Measurements from ENCODE around the gene IFFO2.
"Not testable (repeated sequence)": the region's sequence is repeated elsewhere in the genome, so short reads cannot be mapped to it uniquely, and the experiment has no call there.

Gene IFFO2

DNA sequence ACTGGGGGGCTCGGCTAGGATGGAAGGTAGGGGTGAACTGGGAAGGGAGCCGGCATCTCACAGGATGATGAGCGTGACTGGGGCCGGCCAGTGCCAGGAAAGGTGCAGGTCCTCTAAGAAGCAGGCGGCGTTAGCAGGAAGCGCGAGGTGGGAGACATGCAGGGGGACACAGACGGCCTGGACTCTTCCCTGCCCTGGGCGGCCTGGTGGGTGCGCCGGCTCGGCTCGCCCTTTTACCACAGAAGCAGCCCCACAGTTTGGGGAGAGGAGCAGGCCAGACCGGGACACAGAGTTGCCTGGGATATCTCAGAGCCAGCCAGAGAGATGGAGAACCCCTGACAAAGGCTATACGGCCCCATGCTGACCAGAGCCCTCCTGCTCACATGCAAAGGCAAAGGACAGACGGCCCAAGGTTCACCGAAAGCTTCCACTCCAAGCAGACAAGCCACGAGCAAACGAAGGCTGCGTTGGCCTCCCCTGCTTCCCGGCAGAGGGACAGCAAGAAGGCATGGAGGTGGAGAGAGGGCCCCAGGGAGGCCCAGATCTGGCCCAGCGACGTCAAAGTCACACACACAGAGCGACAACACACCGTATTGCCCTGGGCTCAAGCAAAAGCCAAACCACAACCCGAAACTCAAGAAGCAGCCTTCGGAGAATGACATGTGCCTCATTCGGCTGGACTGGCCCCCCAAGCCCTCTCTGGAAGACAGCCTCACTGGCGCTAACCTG lies 39.2 kb downstream of the IFFO2 start:
- no peak for DNase-seq

DNA sequence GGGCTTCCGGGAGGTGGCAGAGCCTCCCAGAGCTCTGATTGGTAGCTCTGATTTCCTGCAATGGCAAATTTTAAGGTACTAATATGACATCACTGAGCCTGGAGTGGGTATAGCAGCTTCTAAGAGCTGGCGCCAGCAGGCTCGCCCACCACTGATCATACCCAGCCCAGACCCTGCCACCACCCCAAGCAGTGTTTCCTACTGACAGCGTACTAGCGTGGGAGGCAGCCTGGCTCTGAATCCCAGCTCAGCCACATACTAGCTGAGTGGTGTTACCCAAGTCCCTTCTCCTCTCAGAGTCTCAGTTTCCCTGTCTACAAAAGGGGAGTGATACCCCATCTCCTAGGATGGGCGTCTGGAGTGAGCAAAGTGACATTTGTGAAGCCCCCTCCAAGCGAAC lies 41.1 kb downstream of the IFFO2 start:
- no peak for DNase-seq

DNA sequence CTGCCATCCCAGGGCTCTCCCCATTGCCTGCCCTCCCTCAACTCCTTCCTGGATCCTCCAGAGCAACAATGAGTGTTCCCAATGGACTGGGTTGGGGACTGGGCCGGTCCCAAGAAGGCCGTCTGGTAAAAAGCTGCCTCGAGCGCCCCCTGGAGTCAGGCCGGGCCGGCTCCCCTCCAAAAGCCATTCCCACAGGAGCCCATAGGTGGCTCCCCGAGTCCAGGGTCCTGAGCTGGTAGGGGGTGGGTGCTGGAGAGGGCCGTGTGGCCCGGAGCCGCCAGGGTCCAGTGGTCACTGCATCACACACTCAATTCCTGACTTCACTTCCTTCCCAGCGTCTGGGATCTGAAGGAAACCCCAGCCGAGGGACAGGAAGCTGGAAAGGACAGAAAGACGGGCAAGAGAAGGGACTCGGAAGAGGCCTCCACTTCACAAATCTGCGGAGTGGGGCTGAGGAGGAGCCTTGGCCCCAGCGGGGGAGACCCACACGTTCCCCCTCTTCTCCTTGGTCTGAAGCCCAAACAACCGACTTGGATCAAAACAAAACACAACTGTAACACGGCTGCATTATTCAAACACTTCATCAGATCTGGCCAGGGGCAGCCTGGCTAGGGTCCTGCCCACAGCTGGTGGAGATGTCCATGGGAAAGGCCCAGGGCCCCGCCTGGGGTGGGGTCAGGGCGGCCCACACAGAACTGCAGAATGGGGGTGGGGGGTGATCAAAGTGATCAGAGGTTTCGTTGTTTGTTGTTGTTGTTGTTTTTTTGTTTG lies 43.2 kb downstream of the IFFO2 start:
- peak; percentile 64 for DNase-seq

DNA sequence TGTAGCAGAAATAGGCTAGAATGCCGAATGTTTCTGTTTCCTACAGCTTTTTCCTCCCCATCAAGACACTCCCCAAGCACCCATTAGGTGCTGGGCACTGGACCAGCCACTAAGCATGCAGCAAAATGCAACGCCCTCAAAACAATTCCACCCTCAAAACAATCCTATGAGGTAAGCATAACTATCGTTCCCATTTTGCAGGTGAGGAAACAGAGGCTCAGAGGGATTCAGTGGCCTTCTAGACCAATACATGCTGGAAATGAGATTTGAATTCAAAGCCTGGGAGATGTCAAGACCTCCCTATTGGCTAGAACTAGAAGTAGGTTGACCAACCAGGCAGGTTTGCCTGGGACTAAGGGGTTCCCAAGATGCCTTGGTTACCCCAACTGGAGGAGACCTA lies 43.9 kb downstream of the IFFO2 start:
- no peak for DNase-seq

DNA sequence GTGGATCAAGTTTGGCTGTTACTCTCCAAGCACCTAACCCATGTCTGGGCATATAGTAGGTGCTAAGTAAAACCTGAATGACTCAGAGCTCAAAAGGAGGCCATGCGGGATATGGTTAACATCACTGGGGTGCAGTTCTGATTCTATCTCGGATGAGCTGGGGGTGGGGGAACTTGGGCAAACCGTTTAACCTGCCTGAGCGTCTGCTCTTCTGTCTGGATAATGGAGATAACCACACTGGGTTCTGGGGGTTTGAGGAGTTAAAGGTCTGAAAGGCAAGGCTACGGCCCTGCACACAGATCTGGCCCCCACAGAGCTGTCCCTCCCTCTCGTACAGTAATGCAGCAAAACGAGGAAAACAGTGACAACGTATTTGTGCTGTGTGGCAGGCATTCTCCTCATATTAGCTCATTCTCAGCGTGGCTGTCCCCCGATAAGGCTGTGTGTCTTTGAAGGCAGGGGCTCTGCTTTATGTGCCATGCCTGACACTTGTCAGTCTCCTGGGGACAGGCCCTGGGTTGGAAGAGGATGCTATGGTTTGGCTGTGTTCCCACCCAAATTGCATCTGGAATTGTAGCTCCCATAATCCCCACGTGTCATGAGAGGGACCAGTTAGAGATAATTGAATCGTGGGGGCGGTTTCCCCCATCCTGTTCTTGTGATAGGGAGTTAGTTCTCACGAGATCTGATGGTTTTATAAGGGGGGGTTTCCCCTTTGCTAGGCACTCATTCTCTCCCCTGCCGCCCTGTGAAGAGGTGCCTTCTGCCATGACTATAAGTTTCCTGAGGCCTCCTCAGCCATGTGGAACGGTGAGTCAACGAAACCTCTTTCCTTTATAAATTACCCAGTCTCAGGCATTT lies 47.3 kb downstream of the IFFO2 start:
- DNase-seq = no peak

GRCh38 chr1:18907917-18908845 lies 48.3 kb downstream of the IFFO2 start:
- peak; percentile 32 for DNase-seq

GRCh38 chr1:18907021-18907916 lies 49.2 kb downstream of the IFFO2 start:
- DNase-seq = peak; percentile 59

GRCh38 chr1:18903291-18903756 lies 53.2 kb downstream of the IFFO2 start:
- DNase-seq = no peak

- peak; percentile 95 for DNase-seq
These were observed 53.8 kb downstream of the IFFO2 start, which contains the start of gene ALDH4A1 for GRCh38 chr1:18902523-18903290. Gene ALDH4A1, minus strand, starts transcription at chr1:18902555. Its CDS starts 32 bp downstream, at chr1:18902523.

DNA sequence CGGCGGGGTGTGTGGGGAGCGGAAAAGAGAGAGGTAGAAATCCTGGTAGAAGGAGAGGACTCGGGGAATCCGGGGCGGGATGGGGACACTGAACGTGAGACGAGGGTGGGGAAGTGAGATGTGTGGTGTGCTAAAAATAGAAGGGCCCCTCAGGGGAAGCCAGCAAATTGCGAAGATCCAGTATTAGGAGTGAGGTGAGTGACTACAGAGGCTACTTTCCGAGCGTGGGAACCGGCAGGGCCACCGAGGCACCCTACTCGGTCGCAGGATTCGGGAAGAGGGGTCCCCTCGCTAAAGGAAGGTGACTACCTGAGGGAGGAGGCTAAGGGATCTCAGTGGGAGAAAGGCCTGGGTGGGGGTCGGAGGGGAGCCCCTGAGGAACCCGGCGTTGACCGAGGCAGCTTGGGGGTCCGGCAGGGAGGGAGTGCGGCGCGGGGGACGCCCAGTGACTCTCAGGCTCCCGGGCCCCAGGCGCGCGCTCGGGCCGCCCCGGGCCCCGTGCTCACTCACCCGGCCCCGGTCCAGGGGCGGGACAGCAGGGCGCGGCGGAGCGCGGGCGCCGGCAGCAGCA lies 54.4 kb downstream of the IFFO2 start:
- no peak for DNase-seq

GRCh38 chr1:18901147-18901951 lies 55.1 kb downstream of the IFFO2 start:
- DNase-seq = no peak

DNA sequence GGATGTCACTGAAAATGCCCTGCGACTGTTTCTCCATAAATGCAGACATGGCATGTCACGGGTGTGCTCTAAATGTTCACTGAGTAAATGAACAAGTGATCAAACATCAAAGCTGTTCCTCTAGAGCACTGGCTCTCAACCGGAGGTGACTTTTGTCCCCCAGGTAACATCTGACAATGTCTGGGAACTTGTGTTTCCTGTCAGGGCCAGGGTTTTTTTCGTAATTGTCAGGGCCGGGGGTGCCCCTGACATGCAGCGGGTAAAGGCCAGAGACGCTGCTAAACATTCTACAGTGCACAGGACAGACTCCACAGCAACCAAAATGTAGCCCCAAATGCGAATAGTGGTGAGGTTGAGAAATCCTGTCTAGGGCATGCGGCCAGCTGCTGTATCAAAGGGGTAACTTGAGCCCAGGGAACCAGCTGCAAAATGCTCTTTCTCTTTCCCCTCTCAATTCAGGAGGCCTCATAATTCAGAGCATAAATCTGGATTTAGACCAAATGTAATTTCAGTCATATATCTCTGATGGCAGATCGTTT lies 56.1 kb downstream of the IFFO2 start:
- DNase-seq = no peak

GRCh38 chr1:18899363-18900049 lies 57.0 kb downstream of the IFFO2 start:
- no peak for DNase-seq

- no peak for DNase-seq
These were observed 57.9 kb downstream of the IFFO2 start for GRCh38 chr1:18898567-18898966.

- DNase-seq = no peak
These were observed 61.2 kb downstream of the IFFO2 start for GRCh38 chr1:18895317-18895716.

DNA sequence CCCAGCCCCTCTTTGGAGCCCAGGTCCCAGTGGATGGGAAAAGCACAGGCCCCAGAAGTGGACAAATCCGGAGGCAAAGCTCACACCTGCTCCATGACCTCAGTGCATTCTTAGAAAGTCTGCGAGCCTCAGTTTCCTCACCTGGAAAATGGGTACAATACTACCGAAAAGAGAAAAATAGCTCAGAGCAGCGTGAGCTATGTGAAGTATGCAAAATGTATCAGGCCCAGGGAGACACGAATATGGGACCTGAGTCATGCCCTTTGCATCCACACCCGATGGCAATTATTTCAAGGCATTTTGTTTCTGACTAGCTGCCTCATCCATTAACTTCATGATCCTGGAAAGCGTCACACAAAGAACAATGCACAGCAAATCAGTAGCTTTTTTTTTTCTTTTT lies 63.4 kb downstream of the IFFO2 start:
- no peak for DNase-seq

DNA sequence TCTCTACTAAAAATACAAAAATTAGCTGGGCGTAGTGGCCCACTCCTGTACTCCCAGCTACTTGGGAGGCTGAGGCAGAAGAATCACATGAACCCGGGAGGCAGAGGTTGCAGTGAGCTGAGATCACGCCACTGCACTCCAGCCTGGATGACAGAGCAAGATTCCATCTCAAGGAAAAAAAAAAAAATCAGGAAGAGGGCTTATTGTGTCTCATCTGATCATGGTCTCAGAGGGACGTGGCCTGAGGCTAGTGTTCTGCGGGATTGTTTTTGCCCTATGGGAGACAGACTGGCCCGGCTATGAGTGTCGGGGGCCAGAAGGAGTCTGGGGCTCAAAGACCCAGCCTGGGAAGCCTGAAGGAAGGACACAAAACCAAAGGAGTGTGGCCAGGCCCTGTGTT lies 64.6 kb downstream of the IFFO2 start:
- not testable (repeated sequence) for DNase-seq

DNA sequence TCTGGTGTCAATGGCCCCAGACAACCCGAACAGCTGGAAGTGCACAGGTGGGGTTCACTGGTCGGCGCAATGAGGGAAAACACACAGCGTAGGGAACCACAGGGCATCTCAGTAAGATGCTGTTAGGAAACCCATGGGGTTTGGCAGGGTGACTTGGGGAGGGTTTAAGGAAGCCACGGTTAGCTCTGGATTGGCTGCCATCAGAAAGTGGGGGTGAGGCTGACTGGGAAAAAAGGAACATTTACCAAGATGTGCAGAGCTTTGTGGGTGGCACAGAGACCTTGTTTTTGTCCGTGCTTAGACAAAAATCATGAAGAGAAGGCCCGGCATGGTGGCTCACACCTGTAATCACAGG lies 65.1 kb downstream of the IFFO2 start:
- no peak for DNase-seq

Data from CD4-positive, alpha-beta T cell treated with Interferon gamma for 1 hour (primary cell).